Liver (tissue), 9 donors: Measurements from ENCODE around the gene PRSS1. TPM values are rescaled to one million over a fixed set of nuclear protein-coding genes. Genes with fewer than 3 reads are reported as not detected.

Experiments used
- DNase-seq: peaks from one replicate; pipeline ENCODE4 v3.0.0-alpha.2; 2017; ENCODE audit warnings: low spot score
- H3K27ac ChIP-seq, 2 donors: one replicate each; pipeline ENCODE4 v1.7.0; 2013; ENCODE audit warnings: inconsistent platforms in 2 of 2, low read length in 2 of 2, control low read depth in 1 of 2, low read depth in 1 of 2, mild to moderate bottlenecking in 1 of 2
- H3K27me3 ChIP-seq, 4 donors: one replicate each; pipeline versions ENCODE4 v1.6.1 to v1.7.0; 2013; ENCODE audit warnings: low read length in 3 of 4, inconsistent platforms in 1 of 4, mild to moderate bottlenecking in 1 of 4, moderate library complexity in 1 of 4; ENCODE audit not compliant: control insufficient read depth in 4 of 4, insufficient read depth in 4 of 4
- H3K36me3 ChIP-seq, 4 donors: one replicate each; pipeline versions ENCODE4 v1.6.1 to v1.7.0; 2013; ENCODE audit warnings: low read length in 3 of 4, mild to moderate bottlenecking in 3 of 4, low read depth in 1 of 4, moderate library complexity in 1 of 4; ENCODE audit not compliant: control insufficient read depth in 4 of 4, insufficient read depth in 3 of 4
- H3K4me1 ChIP-seq, 4 donors: one replicate each; pipeline versions ENCODE4 v1.6.1 to v1.7.0; 2013; ENCODE audit warnings: low read length in 3 of 4, mild to moderate bottlenecking in 3 of 4, moderate library complexity in 1 of 4; ENCODE audit not compliant: control insufficient read depth in 4 of 4, insufficient read depth in 4 of 4
- H3K4me3 ChIP-seq, 3 donors: one replicate each; pipeline versions ENCODE4 v1.6.1 to v1.7.0; 2013; ENCODE audit warnings: low read length in 3 of 3, control low read depth in 1 of 3, low read depth in 1 of 3, mild to moderate bottlenecking in 1 of 3
- H3K9ac ChIP-seq, 2 donors: one replicate each; pipeline ENCODE4 v1.7.0; 2013; ENCODE audit warnings: low read length in 2 of 2, mild to moderate bottlenecking in 2 of 2, moderate library complexity in 2 of 2, control low read depth in 1 of 2, low read depth in 1 of 2
- H3K9me3 ChIP-seq, 4 donors: one replicate each; pipeline versions ENCODE4 v1.6.1 to v1.7.0; 2013; ENCODE audit warnings: low read length in 3 of 4; ENCODE audit not compliant: control insufficient read depth in 4 of 4
- EGR1 ChIP-seq, 2 donors: IDR thresholded peaks; 2 replicates each; pipeline ENCODE4 v1.6.1; 2016 to 2018; ENCODE audit warnings: antibody characterized with exemption in 2 of 2, low read depth in 2 of 2
- FOXA1 ChIP-seq: IDR thresholded peaks from 2 replicates; pipeline ENCODE4 v1.6.1; 2016; ENCODE audit warnings: antibody characterized with exemption
- FOXA2 ChIP-seq: IDR thresholded peaks from 2 replicates; pipeline ENCODE4 v1.6.1; 2016; ENCODE audit warnings: antibody characterized with exemption
- GABPA ChIP-seq, 2 donors: IDR thresholded peaks in 1 of 2; conservative IDR thresholded peaks in 1 of 2; 2 replicates each; pipeline ENCODE4 v1.6.1; 2016; ENCODE audit warnings: antibody characterized with exemption in 2 of 2, mild to moderate bottlenecking in 1 of 2, moderate library complexity in 1 of 2
- HNF4A ChIP-seq, 2 donors: conservative IDR thresholded peaks; 2 replicates each; pipeline ENCODE4 v1.6.1; 2016; ENCODE audit warnings: antibody characterized with exemption in 2 of 2, mild to moderate bottlenecking in 2 of 2
- HNF4G ChIP-seq: IDR thresholded peaks from 2 replicates; pipeline ENCODE4 v1.6.1; 2016; ENCODE audit warnings: antibody characterized with exemption
- JUND ChIP-seq, 2 donors: IDR thresholded peaks; 2 replicates each; pipeline ENCODE4 v1.6.1; 2016; ENCODE audit warnings: antibody characterized with exemption in 2 of 2
- NR2F2 ChIP-seq: IDR thresholded peaks from 2 replicates; pipeline ENCODE4 v1.6.1; 2016; ENCODE audit warnings: antibody characterized with exemption
- RAD21 ChIP-seq, 2 donors: IDR thresholded peaks; 2 replicates each; pipeline ENCODE4 v1.6.1; 2016; ENCODE audit warnings: antibody characterized with exemption in 2 of 2, mild to moderate bottlenecking in 2 of 2
- RXRA ChIP-seq, 2 donors: IDR thresholded peaks; 2 replicates each; pipeline ENCODE4 v1.6.1; 2017 to 2018; ENCODE audit warnings: antibody characterized with exemption in 2 of 2, mild to moderate bottlenecking in 1 of 2
- TAF1 ChIP-seq: conservative IDR thresholded peaks from 2 replicates; pipeline ENCODE4 v1.6.1; 2016; ENCODE audit warnings: antibody characterized with exemption, mild to moderate bottlenecking
- YY1 ChIP-seq: IDR thresholded peaks from 2 replicates; pipeline ENCODE4 v1.6.1; 2016; ENCODE audit warnings: antibody characterized with exemption, mild to moderate bottlenecking
- WGBS: extraction: QIAGEN DNeasy Blood & Tissue Kit; methylation state at CpG from one replicate; pipeline ENCODE4 v1.1.7; 2013; 5-methylcytosine and 5-hydroxymethylcytosine counted together
- polyA plus RNA-seq, 2 donors: library from polyadenylated mRNA; stranded (reverse) in 1 of 2; unstranded in 1 of 2; fragments of 200-250 nt in 1 of 2; fragments of >200 nt in 1 of 2; fragmentation: Nextera tagmentation in 1 of 2; extraction: Ambion mirVana in 1 of 2; gene quantifications; one replicate each; pipeline versions ENCODE4 v1.2.1 to v1.2.3, GENCODE V29; 2013 to 2015
- total RNA-seq, 2 donors: library from RNA; depleted of rRNA; stranded (reverse); fragments of >200 nt; gene quantifications; one replicate each; pipeline ENCODE4 v1.2.3, GENCODE V29; 2014
- TF ChIP-seq, protein P1 (sequence below): IDR thresholded peaks from 2 replicates; pipeline ENCODE4 v1.6.1; 2016; ENCODE audit warnings: antibody characterized with exemption
- TF ChIP-seq, protein P2 (sequence below): IDR thresholded peaks from 2 replicates; pipeline ENCODE4 v1.6.1; 2016; ENCODE audit warnings: antibody characterized with exemption
- TF ChIP-seq, protein P3 (sequence below): fragments of 150-350 bp; IDR thresholded peaks from 2 replicates; pipeline ENCODE4 v1.5.1; 2017; ENCODE audit warnings: improper control_type of control experiment, low read depth, low read length; ENCODE audit not compliant: missing input control
- TF ChIP-seq, protein P4 (sequence below): IDR thresholded peaks from 2 replicates; pipeline ENCODE4 v1.6.1; 2016; ENCODE audit warnings: antibody characterized with exemption, mild to moderate bottlenecking
- donor health status: healthy.
- donor health status: healthy.
- donor health status: healthy.
- donor health status: healthy.
- donor health status: healthy.

The PRSS1 gene
- total and polyA plus RNA-seq, 4 donors: not detected

DNA sequence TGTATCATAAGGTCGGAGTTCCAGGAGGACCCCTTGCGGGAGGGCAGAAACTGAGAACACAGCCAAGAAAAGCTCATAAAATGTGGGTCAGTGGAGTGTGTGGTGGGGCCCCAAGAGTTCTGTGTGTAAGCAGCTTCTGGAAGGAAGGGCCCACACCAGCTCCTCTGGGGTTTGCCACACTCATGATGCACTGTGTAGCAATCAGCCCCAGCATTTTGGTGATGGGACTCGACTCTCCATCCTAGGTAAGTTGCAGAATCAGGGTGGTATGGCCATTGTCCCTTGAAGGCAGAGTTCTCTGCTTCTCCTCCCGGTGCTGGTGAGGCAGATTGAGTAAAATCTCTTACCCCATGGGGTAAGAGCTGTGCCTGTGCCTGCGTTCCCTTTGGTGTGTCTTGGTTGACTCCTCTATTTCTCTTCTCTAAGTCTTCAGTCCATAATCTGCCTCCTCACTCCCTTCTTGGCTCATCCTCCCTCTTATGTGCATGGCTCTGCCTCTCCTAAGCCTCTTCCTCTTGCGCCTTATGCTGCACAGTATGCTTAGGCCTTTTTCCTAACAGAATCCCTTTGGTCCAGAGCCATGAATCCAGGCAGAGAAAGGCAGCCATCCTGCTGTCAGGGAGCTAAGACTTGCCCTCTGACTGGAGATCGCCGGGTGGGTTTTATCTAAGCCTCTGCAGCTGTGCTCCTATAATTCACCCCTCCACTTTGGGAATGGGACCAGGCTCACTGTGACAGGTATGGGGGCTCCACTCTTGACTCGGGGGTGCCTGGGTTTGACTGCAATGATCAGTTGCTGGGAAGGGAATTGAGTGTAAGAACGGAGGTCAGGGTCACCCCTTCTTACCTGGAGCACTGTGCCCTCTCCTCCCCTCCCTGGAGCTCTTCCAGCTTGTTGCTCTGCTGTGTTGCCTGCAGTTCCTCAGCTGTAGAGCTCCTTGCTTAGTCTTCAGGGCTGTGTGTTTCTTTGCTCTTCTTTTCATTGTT, 39.3 kb downstream of the PRSS1 start:
- no peaks in the 10 kb centered on the region for H3K36me3 ChIP-seq
- WGBS: 81% methylated on average over 10 of the region's 10 CpGs
- no peaks in the 10 kb centered on the region for H3K4me1 ChIP-seq
- peak overlapping the region in 1 of 2 donors; percentile 20 for H3K9ac ChIP-seq
- no peak overlapping the region for H3K4me3 ChIP-seq
- H3K27me3 ChIP-seq: peaks cover 0 to 4% (median 0%) of the 10 kb centered on the region in 4 donors
- TF ChIP-seq, protein P1, sequence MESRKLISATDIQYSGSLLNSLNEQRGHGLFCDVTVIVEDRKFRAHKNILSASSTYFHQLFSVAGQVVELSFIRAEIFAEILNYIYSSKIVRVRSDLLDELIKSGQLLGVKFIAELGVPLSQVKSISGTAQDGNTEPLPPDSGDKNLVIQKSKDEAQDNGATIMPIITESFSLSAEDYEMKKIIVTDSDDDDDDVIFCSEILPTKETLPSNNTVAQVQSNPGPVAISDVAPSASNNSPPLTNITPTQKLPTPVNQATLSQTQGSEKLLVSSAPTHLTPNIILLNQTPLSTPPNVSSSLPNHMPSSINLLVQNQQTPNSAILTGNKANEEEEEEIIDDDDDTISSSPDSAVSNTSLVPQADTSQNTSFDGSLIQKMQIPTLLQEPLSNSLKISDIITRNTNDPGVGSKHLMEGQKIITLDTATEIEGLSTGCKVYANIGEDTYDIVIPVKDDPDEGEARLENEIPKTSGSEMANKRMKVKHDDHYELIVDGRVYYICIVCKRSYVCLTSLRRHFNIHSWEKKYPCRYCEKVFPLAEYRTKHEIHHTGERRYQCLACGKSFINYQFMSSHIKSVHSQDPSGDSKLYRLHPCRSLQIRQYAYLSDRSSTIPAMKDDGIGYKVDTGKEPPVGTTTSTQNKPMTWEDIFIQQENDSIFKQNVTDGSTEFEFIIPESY: no peak
- no peak for TF ChIP-seq FOXA1
- no peak for TF ChIP-seq FOXA2
- TF ChIP-seq NR2F2: no peak
- no peak for TF ChIP-seq HNF4A (conservative IDR thresholded peaks at IDR 0.05)
- no peak for TF ChIP-seq HNF4G
- TF ChIP-seq JUND (IDR thresholded peaks at IDR 0.05): no peak
- TF ChIP-seq RXRA (IDR thresholded peaks at IDR 0.05): no peak
- no peak for TF ChIP-seq TAF1
- TF ChIP-seq, protein P2, sequence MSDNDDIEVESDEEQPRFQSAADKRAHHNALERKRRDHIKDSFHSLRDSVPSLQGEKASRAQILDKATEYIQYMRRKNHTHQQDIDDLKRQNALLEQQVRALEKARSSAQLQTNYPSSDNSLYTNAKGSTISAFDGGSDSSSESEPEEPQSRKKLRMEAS: no peak
- no peak for TF ChIP-seq GABPA (IDR thresholded peaks at IDR 0.05 in 1 of 2, conservative IDR thresholded peaks at IDR 0.05 in 1 of 2)
- TF ChIP-seq RAD21 (IDR thresholded peaks at IDR 0.05): no peak
- no peak for TF ChIP-seq EGR1 (IDR thresholded peaks at IDR 0.05; ENCODE audit: low read depth in 2 of 2)
- TF ChIP-seq, protein P3, sequence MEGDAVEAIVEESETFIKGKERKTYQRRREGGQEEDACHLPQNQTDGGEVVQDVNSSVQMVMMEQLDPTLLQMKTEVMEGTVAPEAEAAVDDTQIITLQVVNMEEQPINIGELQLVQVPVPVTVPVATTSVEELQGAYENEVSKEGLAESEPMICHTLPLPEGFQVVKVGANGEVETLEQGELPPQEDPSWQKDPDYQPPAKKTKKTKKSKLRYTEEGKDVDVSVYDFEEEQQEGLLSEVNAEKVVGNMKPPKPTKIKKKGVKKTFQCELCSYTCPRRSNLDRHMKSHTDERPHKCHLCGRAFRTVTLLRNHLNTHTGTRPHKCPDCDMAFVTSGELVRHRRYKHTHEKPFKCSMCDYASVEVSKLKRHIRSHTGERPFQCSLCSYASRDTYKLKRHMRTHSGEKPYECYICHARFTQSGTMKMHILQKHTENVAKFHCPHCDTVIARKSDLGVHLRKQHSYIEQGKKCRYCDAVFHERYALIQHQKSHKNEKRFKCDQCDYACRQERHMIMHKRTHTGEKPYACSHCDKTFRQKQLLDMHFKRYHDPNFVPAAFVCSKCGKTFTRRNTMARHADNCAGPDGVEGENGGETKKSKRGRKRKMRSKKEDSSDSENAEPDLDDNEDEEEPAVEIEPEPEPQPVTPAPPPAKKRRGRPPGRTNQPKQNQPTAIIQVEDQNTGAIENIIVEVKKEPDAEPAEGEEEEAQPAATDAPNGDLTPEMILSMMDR: no peak
- TF ChIP-seq, protein P4, sequence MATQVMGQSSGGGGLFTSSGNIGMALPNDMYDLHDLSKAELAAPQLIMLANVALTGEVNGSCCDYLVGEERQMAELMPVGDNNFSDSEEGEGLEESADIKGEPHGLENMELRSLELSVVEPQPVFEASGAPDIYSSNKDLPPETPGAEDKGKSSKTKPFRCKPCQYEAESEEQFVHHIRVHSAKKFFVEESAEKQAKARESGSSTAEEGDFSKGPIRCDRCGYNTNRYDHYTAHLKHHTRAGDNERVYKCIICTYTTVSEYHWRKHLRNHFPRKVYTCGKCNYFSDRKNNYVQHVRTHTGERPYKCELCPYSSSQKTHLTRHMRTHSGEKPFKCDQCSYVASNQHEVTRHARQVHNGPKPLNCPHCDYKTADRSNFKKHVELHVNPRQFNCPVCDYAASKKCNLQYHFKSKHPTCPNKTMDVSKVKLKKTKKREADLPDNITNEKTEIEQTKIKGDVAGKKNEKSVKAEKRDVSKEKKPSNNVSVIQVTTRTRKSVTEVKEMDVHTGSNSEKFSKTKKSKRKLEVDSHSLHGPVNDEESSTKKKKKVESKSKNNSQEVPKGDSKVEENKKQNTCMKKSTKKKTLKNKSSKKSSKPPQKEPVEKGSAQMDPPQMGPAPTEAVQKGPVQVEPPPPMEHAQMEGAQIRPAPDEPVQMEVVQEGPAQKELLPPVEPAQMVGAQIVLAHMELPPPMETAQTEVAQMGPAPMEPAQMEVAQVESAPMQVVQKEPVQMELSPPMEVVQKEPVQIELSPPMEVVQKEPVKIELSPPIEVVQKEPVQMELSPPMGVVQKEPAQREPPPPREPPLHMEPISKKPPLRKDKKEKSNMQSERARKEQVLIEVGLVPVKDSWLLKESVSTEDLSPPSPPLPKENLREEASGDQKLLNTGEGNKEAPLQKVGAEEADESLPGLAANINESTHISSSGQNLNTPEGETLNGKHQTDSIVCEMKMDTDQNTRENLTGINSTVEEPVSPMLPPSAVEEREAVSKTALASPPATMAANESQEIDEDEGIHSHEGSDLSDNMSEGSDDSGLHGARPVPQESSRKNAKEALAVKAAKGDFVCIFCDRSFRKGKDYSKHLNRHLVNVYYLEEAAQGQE: no peak
- TF ChIP-seq YY1: no peak
- DNase-seq: no peak
- H3K9me3 ChIP-seq: no peaks in the 10 kb centered on the region
- H3K27ac ChIP-seq: no peak overlapping the region
